Ishikawa (cell line): ENCODE results near the gene ZBED4.

ENCODE experiments used
- CEBPB ChIP-seq: IDR thresholded peaks from 2 replicates; pipeline ENCODE4 v1.6.1; 2012
- CREB1 ChIP-seq: IDR thresholded peaks from 2 replicates; pipeline ENCODE4 v1.6.1; 2012; ENCODE audit warnings: low read depth
- EGR1 ChIP-seq: IDR thresholded peaks from 2 replicates; pipeline ENCODE4 v1.6.1; 2012
- EP300 ChIP-seq: IDR thresholded peaks from 2 replicates; pipeline ENCODE4 v1.6.1; 2012; ENCODE audit warnings: borderline replicate concordance
- FOXM1 ChIP-seq: IDR thresholded peaks from 2 replicates; pipeline ENCODE4 v1.6.1; 2012; ENCODE audit warnings: low read depth, borderline replicate concordance
- MAX ChIP-seq: IDR thresholded peaks from 2 replicates; pipeline ENCODE4 v1.6.1; 2012
- NFIC ChIP-seq: IDR thresholded peaks from 2 replicates; pipeline ENCODE4 v1.6.1; 2012
- RAD21 ChIP-seq: IDR thresholded peaks from 2 replicates; pipeline ENCODE4 v1.6.1; 2012; ENCODE audit warnings: low read depth
- REST ChIP-seq: IDR thresholded peaks from 2 replicates; pipeline ENCODE4 v1.6.1; 2012; ENCODE audit warnings: low read depth, mild to moderate bottlenecking
- TAF1 ChIP-seq: IDR thresholded peaks from 2 replicates; pipeline ENCODE4 v1.6.1; 2012; ENCODE audit warnings: low read depth, mild to moderate bottlenecking
- TCF12 ChIP-seq: IDR thresholded peaks from 2 replicates; pipeline ENCODE4 v1.6.1; 2012; ENCODE audit warnings: low read depth
- TEAD4 ChIP-seq: IDR thresholded peaks from 2 replicates; pipeline ENCODE4 v1.6.1; 2012
- USF1 ChIP-seq: IDR thresholded peaks from 2 replicates; pipeline ENCODE4 v1.6.1; 2012
- YY1 ChIP-seq: IDR thresholded peaks from 2 replicates; pipeline ENCODE4 v1.6.1; 2012; ENCODE audit warnings: low read depth
- ZBTB7A ChIP-seq: IDR thresholded peaks from 2 replicates; pipeline ENCODE4 v1.6.1; 2012; ENCODE audit warnings: low read depth

The ZBED4 gene

GRCh38 chr22:49865156-49865555, 11.5 kb downstream of the ZBED4 start:
- TF ChIP-seq TEAD4 (no peak), EGR1 (no peak)

- no peak for TF ChIP-seq EP300
- TF ChIP-seq FOXM1 = no peak
These were observed 12.5 kb downstream of the ZBED4 start for GRCh38 chr22:49866134-49866533.

GRCh38 chr22:49866646-49867045, 13.0 kb downstream of the ZBED4 start:
- TF ChIP-seq USF1 = no peak
- TF ChIP-seq YY1 = no peak
- no peak for TF ChIP-seq MAX
- TF ChIP-seq EP300 = no peak
- no peak for TF ChIP-seq NFIC
- no peak for TF ChIP-seq TAF1
- TF ChIP-seq FOXM1 = no peak
- no peak for TF ChIP-seq CEBPB
- no peak for TF ChIP-seq EGR1
- TF ChIP-seq RAD21 = no peak
- no peak for TF ChIP-seq REST

GRCh38 chr22:49867303-49868265, 13.9 kb downstream of the ZBED4 start:
- no peak for TF ChIP-seq TEAD4
- TF ChIP-seq FOXM1 = no peak
- no peak for TF ChIP-seq NFIC
- no peak for TF ChIP-seq YY1
- TF ChIP-seq TAF1 = no peak
- no peak for TF ChIP-seq EGR1
- no peak for TF ChIP-seq RAD21
- TF ChIP-seq USF1 = no peak
- no peak for TF ChIP-seq REST
- TF ChIP-seq TCF12 = no peak
- TF ChIP-seq EP300 = no peak
- TF ChIP-seq ZBTB7A = no peak
- TF ChIP-seq CEBPB = no peak
- TF ChIP-seq CREB1 = no peak
- TF ChIP-seq MAX = no peak

- TF ChIP-seq FOXM1 = no peak
- TF ChIP-seq RAD21 = no peak
- no peak for TF ChIP-seq TAF1
- TF ChIP-seq CREB1 = no peak
- TF ChIP-seq REST = no peak
- TF ChIP-seq EGR1 = no peak
- TF ChIP-seq ZBTB7A = no peak
- TF ChIP-seq YY1 = no peak
- TF ChIP-seq TEAD4 = no peak
- TF ChIP-seq TCF12 = no peak
- no peak for TF ChIP-seq CEBPB
These were observed 15.6 kb downstream of the ZBED4 start for GRCh38 chr22:49869086-49869830.
